Ureter (tissue), 1 donor: ENCODE data around the gene EIF5A2. TPM values are rescaled to one million over a fixed set of nuclear protein-coding genes. Genes with fewer than 3 reads are reported as not detected.
"Not testable (repeated sequence)": the region's sequence is repeated elsewhere in the genome, so short reads cannot be mapped to it uniquely, and the experiment has no call there.

Experiments used
- DNase-seq: peaks from one replicate; pipeline ENCODE4 v3.0.0-alpha.2; 2020; ENCODE audit warnings: low spot score
- total RNA-seq: library from RNA; stranded (reverse); gene quantifications from one replicate; pipeline ENCODE4 v1.2.4, GENCODE V29; 2023
- donor health status: DM: yes; HTN: yes; CAD: no.

EIF5A2 gene
- total RNA-seq, 1 donor from 2014 or later, result 10.2 TPM

GRCh38 chr3:170896781-170897180 is 11.7 kb downstream of the EIF5A2 start:
- DNase-seq, result no peak

GRCh38 chr3:170896333-170896732 is 12.1 kb downstream of the EIF5A2 start:
- DNase-seq, result not testable (repeated sequence)

DNA sequence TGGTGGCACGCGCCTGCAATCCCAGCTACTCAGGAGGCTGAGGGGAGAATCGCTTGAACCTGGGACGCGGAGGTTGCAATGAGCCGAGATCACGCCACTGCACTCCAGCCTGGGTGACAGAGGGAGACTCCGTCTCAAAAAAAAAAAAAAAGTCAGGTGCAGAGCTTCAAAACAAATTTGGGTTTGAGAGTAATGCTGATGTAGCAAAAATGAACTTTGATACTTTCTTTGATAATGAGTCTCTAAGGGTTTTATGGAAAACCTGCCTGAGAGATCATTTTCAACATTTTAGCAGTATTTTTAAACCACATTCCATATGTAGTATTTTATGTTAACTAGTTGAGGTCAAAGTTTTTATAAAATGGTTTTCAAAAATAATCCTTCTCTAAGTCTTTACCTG is 14.5 kb downstream of the EIF5A2 start:
- DNase-seq, result no peak

GRCh38 chr3:170889630-170890029 is 18.8 kb downstream of the EIF5A2 start:
- DNase-seq, result no peak

DNA sequence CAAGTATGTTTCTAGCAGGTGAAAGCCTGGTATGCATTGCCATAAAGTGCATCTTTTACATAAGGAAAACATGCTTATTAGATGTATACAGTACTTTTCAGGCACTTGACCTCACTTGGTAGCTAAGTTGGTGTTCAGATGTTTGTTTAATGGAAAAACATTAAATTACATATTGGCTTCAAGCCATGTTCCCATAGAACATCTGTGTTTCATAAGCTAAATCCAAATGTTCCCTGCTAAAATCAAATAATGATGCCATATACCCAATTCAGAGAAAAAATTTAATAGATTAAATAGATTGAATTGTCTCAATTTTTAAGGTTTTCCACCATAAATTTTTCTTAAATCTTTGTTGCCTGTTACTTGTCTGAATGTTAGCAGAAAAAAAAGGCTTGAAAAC is 19.3 kb downstream of the EIF5A2 start:
- no peak for DNase-seq

- DNase-seq, result not testable (repeated sequence)
Observed at GRCh38 chr3:170884109-170884930, 24.1 kb downstream of the EIF5A2 start.

- not testable (repeated sequence) for DNase-seq
Observed at GRCh38 chr3:170878688-170879087, 29.7 kb downstream of the EIF5A2 start.

- not testable (repeated sequence) for DNase-seq
Observed at GRCh38 chr3:170877311-170877710, 31.1 kb downstream of the EIF5A2 start.

DNA sequence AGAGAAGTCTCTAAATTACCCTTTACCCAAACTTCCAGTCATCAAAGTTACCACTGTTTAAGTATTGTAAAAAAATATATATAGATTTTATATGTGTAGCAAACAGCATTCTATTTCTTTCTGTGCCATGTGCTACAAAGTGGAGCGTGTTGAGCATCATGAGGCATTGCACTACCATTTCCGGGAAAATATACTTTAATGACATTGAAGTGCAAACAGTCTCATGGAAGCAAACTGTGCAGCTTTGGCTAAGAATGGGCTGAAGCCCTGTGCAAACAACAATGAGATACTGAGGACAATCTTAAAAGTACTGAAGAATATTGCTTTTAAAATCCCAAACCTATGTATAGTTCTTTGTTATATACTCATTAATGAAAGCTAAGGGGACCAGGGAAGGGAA is 31.9 kb downstream of the EIF5A2 start:
- no peak for DNase-seq

DNA sequence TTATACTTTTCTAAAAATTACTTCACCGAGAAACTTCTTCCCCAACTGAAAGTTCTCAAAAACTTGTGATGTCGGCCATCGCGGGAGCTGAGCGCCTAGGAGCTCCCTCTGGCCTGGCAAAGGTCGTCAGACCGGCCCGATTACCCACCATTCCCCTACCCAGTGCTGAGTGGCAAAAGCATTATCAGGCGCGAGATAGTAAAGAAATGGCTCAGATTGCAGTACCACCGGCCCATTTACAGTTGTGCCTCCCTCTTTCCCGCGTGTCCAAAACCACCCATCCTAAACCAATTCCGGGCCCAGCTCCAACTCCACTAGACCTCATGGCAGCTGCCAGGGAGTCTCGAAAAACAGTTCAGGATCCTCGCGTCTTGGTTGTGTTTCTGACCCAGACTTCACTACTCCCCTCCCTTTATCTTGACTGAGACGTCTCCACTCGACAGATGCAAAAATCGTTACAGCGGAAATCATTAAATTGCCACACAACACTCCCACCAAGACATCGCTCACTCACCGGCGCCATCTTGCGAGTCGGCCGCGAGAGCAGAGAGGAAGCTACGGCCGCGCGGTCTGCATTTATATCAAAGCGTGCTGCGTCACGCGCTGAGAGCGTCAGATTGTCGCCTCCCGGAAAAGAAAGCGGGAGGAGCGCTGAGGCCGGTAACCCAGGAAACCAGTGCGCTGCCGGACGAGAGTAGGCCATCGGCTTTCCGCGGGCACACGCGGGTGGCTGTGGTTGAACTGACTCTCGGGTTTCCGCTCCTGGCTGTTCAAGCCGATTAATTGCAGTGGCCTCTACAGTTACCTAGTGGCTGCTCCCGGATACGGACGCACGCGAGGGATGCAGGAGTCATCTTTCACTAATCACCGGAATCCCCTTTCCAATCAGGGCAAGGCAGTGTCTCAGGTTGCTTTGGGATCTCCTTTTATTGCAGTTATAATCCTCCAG is 38.5 kb downstream of the EIF5A2 start, which contains the start of gene RPL22L1:
Gene RPL22L1, minus strand, starts transcription at position 551 of the 949 bp plus-strand sequence. Its CDS starts 28 bp downstream, at position 523.
- DNase-seq, result peak; percentile 97

- DNase-seq, result no peak
Observed at GRCh38 chr3:170869239-170869590, 39.2 kb downstream of the EIF5A2 start.

DNA sequence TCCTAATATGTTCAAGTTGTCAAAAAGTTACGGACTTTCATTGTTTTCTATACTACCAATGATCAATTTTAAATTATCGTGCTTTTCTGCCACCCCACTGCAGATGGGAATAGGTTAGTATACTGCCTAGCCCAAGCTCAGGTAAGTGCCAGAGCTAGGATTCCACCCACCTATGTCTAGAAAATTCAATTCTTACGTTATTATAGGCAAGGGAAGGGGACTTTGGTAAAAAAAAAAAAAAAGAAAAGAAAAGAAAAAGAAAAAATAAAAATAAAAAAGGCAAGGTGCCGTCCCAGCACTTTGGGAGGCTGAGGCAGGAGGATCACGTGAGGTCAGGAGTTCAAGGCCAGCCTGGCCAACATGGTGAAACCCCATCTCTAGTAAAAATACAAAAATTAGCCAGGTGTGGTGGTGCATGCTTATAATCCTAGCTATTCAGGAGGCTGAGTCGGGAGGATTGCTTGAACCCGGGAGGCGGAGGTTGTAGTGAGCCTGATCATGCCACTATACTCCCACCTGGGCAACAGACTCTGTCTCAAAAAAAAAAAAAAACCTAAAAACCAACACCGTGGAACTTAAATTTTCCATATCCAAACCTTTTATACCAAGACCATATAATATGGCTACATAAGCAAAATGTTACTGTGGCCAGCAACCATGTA is 39.7 kb downstream of the EIF5A2 start:
- no peak for DNase-seq

DNA sequence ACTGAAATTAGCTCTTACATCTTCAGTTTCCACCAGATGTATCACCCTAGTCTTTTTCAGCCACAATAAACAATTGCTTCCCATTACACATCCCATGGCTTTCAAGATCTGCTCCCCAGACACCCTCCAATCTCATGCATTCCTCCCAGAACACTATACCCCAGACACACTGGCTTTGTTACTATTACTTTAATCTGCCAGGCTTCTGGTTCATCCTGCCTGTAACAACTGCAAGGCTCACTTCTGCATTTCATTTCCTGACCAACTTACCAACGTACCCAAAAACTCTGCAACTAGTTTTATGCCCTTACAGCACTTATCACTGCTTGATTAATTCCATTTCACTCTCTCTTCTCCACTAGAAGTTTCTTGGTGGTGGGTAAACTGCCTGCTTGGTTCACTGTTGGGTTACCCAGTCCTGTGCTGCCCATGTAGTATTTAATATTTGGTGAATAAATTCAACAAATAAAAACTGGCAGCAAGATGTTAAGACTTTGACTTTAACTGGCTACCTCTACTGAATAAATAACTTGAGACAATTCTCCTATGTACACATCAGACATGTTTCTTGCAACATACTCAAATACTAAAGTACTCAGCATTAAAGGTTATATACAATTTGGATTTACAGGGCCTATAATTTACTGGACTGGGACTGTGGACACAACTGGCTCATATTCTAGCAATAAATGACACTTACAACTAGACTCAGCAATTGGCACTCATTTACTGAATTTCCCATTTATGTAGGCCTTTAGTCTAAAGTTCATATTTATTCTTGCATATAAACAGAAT is 41.1 kb downstream of the EIF5A2 start:
- DNase-seq, result no peak

DNA sequence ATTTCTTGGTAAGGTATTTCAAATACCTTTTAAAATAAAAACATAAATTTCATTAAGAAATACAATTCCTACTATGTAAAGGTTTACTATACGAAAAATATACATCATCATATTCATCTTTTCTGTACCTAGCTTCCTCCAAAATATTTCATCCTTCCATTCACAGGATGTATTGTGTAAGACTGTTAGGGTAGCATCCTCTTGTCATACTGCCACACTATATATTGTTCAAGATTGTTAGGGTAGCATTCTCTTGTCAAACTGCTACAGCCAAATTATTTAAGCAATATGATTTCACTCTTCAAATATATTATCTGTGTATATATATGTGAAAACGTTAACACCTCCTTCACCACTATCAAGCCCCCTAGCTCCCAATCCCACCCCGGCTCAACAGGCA is 41.9 kb downstream of the EIF5A2 start:
- no peak for DNase-seq

- DNase-seq, result no peak
Observed at GRCh38 chr3:170865209-170866094, 43.0 kb downstream of the EIF5A2 start.

DNA sequence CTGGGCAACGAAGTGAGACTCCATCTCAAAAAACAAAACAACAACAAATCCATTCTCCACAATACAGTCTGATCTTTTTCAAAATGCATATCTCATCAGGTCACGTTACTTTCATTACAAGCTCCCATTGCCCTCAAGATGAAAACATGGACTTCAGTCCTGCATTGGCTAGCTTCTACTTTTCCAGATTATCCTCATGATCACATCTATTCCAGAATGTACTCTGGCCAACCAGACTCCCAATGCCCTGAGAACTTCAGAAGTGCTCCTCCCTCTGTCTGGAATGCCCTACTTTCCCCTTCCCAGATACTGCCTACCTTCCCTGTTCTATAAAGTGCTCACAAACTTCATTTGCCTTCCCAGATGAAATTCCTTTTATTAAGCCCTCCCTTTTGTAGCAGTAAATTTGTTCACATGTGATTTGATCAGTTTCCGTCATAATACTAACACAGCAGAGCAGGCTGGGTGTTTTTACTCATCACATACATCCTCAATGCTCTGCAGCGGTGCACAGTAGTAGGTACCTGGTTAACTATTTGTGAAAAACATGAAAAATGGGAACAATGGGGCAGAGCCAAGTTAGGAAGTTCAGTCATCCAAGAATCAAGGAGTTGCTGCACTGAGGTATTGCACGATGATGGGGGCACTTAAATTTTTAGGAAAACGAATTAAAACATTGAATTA is 43.8 kb downstream of the EIF5A2 start:
- no peak for DNase-seq

DNA sequence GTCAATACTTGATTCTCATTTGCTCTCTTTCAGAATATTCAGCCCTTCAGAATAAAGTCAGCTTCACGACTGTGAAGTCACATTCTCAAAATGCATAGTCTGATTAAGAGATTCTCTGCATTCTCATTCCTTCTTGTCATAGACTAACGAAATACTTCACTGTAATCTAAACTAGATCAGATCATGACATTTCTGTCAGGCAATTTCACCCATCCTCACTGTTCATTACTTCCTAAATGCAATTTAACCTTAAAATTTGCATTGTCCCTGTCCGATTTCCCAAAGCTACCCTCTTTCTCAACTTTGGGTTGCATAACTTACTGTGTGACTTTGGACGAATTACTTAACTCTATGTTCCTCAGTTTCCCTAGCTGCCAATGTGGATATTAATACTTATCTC is 44.6 kb downstream of the EIF5A2 start:
- DNase-seq, result no peak

GRCh38 chr3:170862618-170863374 is 45.6 kb downstream of the EIF5A2 start:
- DNase-seq, result no peak

DNA sequence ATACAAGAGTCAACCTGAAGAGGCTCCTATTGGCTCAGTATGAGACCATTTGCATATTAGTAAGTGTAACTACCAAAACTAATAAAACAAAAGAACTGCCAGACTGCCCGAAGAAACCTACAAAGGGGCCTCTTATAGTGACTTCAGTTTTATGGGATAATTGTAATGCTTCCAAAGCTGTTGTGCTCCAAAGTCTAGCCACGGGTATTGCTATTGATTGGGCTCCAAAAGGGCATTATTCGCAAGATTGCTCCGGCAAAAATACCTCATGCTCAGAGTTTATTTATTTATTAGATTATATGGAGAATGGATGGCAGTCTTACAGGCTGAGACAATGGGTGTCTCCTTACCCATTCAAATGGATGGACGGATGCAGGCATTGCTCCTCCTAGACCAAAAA is 49.8 kb downstream of the EIF5A2 start:
- no peak for DNase-seq
